Prostate gland (tissue), 2 donors: ENCODE results near the gene NRARP.

ENCODE experiments used
- CTCF ChIP-seq, 4 experiments: fragments of 200-600 bp in 2 of 4; fragments of 450-650 bp in 2 of 4; sonication (generic) in 2 of 4; IDR thresholded peaks; 1 replicate in 3 of 4; 2 replicates in 1 of 4; pipeline ENCODE4 v1.5.1; 2016 to 2019; ENCODE audit warnings: antibody characterized with exemption in 4 of 4, mild to moderate bottlenecking in 2 of 4, moderate library complexity in 2 of 4
- POLR2A ChIP-seq: fragments of 450-650 bp; IDR thresholded peaks from one replicate; pipeline ENCODE4 v1.6.1; 2016; ENCODE audit warnings: antibody characterized with exemption, mild to moderate bottlenecking
- POLR2AphosphoS5 ChIP-seq: sonication (generic); formaldehyde crosslinking; IDR thresholded peaks from one replicate; pipeline ENCODE4 v1.6.1; 2017; ENCODE audit warnings: antibody characterized with exemption

GRCh38 chr9:137276473-137277328 lies 25.4 kb downstream of the NRARP start:
- TF ChIP-seq CTCF (IDR thresholded peaks at IDR 0.05) (no peak), POLR2A (no peak), POLR2AphosphoS5 (no peak)
